Pancreas (tissue), 10 donors: ENCODE results near the gene EGFR. TPM values are rescaled to one million over a fixed set of nuclear protein-coding genes. Genes with fewer than 3 reads are reported as not detected.

Experiments
- ATAC-seq, 4 donors: fragments of 200-7000 bp; cut with Tn5 transposase; one replicate each; pipeline versions ENCODE4 v1.8.0 to v1.9.1; 2020; ENCODE audit warnings: mild to moderate bottlenecking in 4 of 4, moderate library complexity in 4 of 4
- DNase-seq, 6 donors: peaks; one replicate each; pipeline ENCODE4 v3.0.0-alpha.2; 2020
- FAIRE-seq: peaks from 2 replicates; lab custom pipeline; 2012; peaks lifted over from hg19 to GRCh38; lab: Jason Lieb, UNC
- H3K27ac ChIP-seq, 4 donors: fragments of 200-600 bp; sonication (generic); 1 replicate in 3 of 4; 2 replicates in 1 of 4; pipeline versions ENCODE4 v1.5.0 to v1.8.0; 2020
- H3K27me3 ChIP-seq, 4 donors: fragments of 200-600 bp; one replicate each; pipeline ENCODE4 v1.8.0; 2021
- H3K36me3 ChIP-seq, 3 donors: fragments of 200-600 bp; sonication (generic) in 1 of 3; one replicate each; pipeline versions ENCODE4 v1.5.0 to v1.8.0; 2020 to 2021
- H3K4me1 ChIP-seq, 3 donors: fragments of 200-600 bp; one replicate each; pipeline ENCODE4 v1.8.0; 2021
- H3K4me3 ChIP-seq, 4 donors: fragments of 200-600 bp; sonication (generic) in 2 of 4; one replicate each; pipeline versions ENCODE4 v1.5.0 to v1.8.0; 2020 to 2021
- H3K9me3 ChIP-seq, 4 donors: fragments of 200-600 bp; one replicate each; pipeline ENCODE4 v1.8.0; 2021
- CTCF ChIP-seq, 4 donors: fragments of 200-600 bp; sonication (generic) in 3 of 4; IDR thresholded peaks; one replicate each; pipeline versions ENCODE4 v1.5.0 to v1.8.0; 2021; ENCODE audit warnings: antibody characterized with exemption in 4 of 4
- WGBS, 2 donors: extraction: QIAGEN DNeasy Blood & Tissue Kit; methylation state at CpG; one replicate each; pipeline ENCODE4 v1.1.7; 2013; 5-methylcytosine and 5-hydroxymethylcytosine counted together
- intact Hi-C, 3 donors: fragments of 100-400 bp; cut with DNase I; formaldehyde crosslinking; loops; one replicate each; pipeline versions ENCODE4 v1.11.1 to v1.14.2; 2022
- polyA plus RNA-seq, 2 donors: library from polyadenylated mRNA; stranded (reverse); fragments of 200-250 nt; gene quantifications; one replicate each; pipeline ENCODE4 v1.2.3, GENCODE V29; 2013
- total RNA-seq, 6 donors: library from RNA; stranded (reverse); fragmentation: NEBNext Ultra II Directional in 4 of 6; extraction: Animal tissue kit (Norgen Biotek cat#: 25700) in 4 of 6; gene quantifications; one replicate each; pipeline versions ENCODE4 v1.2.1 to v1.2.4, GENCODE V29; 2021 to 2023
- donor health status: healthy with polysubstance abuse.
- donor health status: DM: no; HTN: no; CAD: no; lungs with moderate emphysema.
- donor health status: DM: no; HTN: no; CAD: no.
- donor health status: control.
- donor health status: control.
- donor health status: Bipolar disorder and iron deficiency.
- donor health status: DM: yes; HTN: yes; CAD: no.
- donor health status: DM: no; HTN: no; CAD: no.
- donor health status: DM: no; HTN: no; CAD: no.
- donor health status: DM: yes; HTN: yes; CAD: no.

The EGFR gene
- total and polyA plus RNA-seq, 8 donors = 5.5 to 38.8 (median 30.3) TPM

DNA sequence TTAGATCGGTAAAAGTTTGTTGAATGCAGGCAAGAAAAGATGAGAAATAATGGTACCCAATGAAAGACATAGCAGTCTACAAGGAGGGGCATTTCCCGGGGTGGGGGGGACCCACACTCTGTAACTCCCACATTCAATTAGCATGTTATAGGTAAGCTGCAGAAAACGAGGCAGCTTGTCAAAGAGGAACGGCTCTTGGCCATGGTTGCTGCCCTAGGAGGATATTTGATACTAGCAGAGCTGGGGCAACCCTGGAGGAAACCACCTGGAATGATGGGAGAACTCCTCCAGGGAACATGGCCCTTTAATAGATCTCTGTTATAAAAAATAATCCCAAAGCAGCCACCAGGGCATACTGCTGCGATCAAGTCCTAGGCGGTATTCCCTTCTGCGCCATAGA lies 98.5 kb downstream of the EGFR start:
- no peak for FAIRE-seq

DNA sequence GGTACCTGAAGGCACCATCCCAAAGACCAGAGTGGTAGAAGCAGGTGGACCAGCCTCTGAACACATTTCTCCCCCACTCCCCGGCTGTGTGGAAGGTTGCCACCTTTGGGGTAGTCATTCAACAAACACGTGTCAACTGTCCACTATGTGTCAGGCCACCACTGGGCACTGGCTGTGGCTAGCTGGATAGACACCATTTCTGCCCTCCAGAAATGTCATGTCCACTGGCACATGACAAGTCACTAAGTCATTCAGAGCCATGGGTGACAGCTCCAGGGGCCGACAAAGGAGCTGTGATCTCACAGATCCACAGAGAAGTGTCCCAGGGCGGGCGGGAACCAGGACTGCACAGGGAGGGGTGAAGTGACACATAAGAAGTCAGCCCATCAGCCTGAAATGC lies 99.6 kb downstream of the EGFR start:
- no peaks in the 10 kb centered on the region for H3K36me3 ChIP-seq
- no peaks in the 10 kb centered on the region for H3K27me3 ChIP-seq
- ATAC-seq = no peak
- TF ChIP-seq CTCF (IDR thresholded peaks at IDR 0.05) = no peak
- WGBS, 2 donors = 92 to 93% methylated on average over 5 of the region's 5 CpGs
- FAIRE-seq = no peak
- no peaks in the 10 kb centered on the region for H3K9me3 ChIP-seq
- H3K4me1 ChIP-seq = peaks cover 11 to 21% (median 18%) of the 10 kb centered on the region in 3 donors
- H3K4me3 ChIP-seq = no peak overlapping the region
- H3K27ac ChIP-seq = no peak overlapping the region
- DNase-seq = no peak
- intact Hi-C loops = no loop called here

More for the DNA sequence above, 98.5 kb downstream of the EGFR start:
- Histone ChIP-seq H3K4me1 (peaks cover 11 to 19% (median 18%) of the 10 kb centered on the region in 3 donors), H3K36me3 (no peaks in the 10 kb centered on the region), H3K9me3 (no peaks in the 10 kb centered on the region), H3K27me3 (no peaks in the 10 kb centered on the region), H3K27ac (no peak overlapping the region), H3K4me3 (no peak overlapping the region)
- DNase-seq (no peak), ATAC-seq (no peak)
- no peak for TF ChIP-seq CTCF (IDR thresholded peaks at IDR 0.05)
- intact Hi-C loops = no loop called here
- WGBS, 2 donors = 83 to 92% methylated on average over 7 of the region's 7 CpGs

- TF ChIP-seq CTCF (IDR thresholded peaks at IDR 0.05) = no peak
- no peaks in the 10 kb centered on the region for H3K36me3 ChIP-seq
- DNase-seq (no peak), ATAC-seq (no peak), FAIRE-seq (no peak)
- H3K27ac ChIP-seq = peak overlapping the region in 2 of 4 donors; percentile 72 to 73
- WGBS, 2 donors = 96 to 97% methylated on average over 4 of the region's 4 CpGs
- H3K9me3 ChIP-seq = no peaks in the 10 kb centered on the region
- H3K27me3 ChIP-seq = no peaks in the 10 kb centered on the region
- H3K4me1 ChIP-seq = peaks cover 11 to 21% (median 18%) of the 10 kb centered on the region in 3 donors
- H3K4me3 ChIP-seq = no peak overlapping the region
- intact Hi-C loops = no loop called here
These were observed 100.8 kb downstream of the EGFR start for GRCh38 chr7:55119571-55119970.

GRCh38 chr7:55120074-55120473 lies 101.3 kb downstream of the EGFR start:
- WGBS, 2 donors = 80 to 84% methylated on average over 7 of the region's 7 CpGs
- intact Hi-C loops = no loop called here
- Histone ChIP-seq H3K27me3 (no peaks in the 10 kb centered on the region), H3K36me3 (no peaks in the 10 kb centered on the region), H3K9me3 (no peaks in the 10 kb centered on the region), H3K4me3 (no peak overlapping the region), H3K4me1 (peaks cover 11 to 21% (median 18%) of the 10 kb centered on the region in 3 donors), H3K27ac (peak overlapping the region in 2 of 4 donors; percentile 72 to 73)
- ATAC-seq (peak; percentile 9 to 40 (median 24)), DNase-seq (no peak), FAIRE-seq (no peak)
- no peak for TF ChIP-seq CTCF (IDR thresholded peaks at IDR 0.05)

DNA sequence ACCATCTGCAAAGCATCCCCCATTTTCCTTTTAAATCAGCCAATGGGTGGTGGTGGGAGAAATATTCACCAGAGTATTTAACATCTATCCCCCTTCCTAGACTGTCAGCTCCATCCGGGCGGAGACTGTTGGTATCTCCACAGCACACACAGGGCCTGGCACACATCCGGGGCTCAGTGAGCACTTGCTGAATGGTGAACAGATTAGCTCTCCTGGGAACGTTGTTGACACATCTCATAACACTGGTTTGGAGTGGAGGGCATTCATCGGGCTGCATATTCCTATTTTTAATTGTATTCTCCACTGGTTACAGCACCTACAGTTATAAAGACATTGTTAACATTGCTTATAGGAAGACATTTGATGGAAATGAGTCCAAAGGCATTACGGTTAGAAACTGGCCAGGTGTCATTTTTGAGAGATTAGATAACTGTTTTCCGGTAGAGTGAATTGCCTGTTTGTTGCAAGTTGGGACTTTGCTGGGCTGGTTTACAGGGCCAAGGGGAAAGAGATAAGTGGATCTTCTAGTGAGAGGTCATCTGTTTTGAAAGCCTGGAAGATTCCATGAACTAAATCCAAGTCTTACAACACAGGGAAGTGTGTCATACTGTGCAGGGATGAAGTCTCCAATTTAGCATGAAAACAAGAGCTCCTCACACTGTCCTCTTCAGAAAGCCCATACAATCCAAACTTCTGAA lies 101.8 kb downstream of the EGFR start:
- Histone ChIP-seq H3K36me3 (no peaks in the 10 kb centered on the region), H3K4me1 (peaks cover 11 to 21% (median 18%) of the 10 kb centered on the region in 3 donors), H3K27me3 (no peaks in the 10 kb centered on the region), H3K9me3 (no peaks in the 10 kb centered on the region), H3K4me3 (no peak overlapping the region), H3K27ac (peak overlapping the region in 3 of 4 donors; percentile 63 to 73 (median 72))
- TF ChIP-seq CTCF (IDR thresholded peaks at IDR 0.05) = no peak
- peak; percentile 23 for FAIRE-seq
- 13 to 16% methylated on average over 7 of the region's 7 CpGs for WGBS, 2 donors
- intact Hi-C loops = no loop called here
- peak in 1 of 6 donors; percentile 40 for DNase-seq
- peak; percentile 47 to 90 (median 78) for ATAC-seq
